Natural killer cell (primary cell): ENCODE results near the gene LMX1B. TPM values are rescaled to one million over a fixed set of nuclear protein-coding genes. Genes with fewer than 3 reads are reported as not detected.

Source experiments
- ATAC-seq, 3 donors: fragments of 150-1000 bp in 2 of 3; fragments of 200-7000 bp in 1 of 3; cut with Tn5 transposase; 1 replicate in 1 of 3; 2 replicates in 2 of 3; pipeline ENCODE4 v1.10.0; 2021; ENCODE audit warnings: mild to moderate bottlenecking in 2 of 3, moderate library complexity in 2 of 3
- DNase-seq, 2 donors: peaks; one replicate each; pipeline versions ENCODE4 v3.0.0 to v3.0.0-alpha.2; 2013 to 2021; ENCODE audit warnings: mixed read lengths in 1 of 2
- H3K27ac ChIP-seq: one replicate; pipeline ENCODE4 v1.5.1; 2013; ENCODE audit warnings: mild to moderate bottlenecking, low read length
- H3K27me3 ChIP-seq: one replicate; pipeline ENCODE4 v1.6.1; 2013; ENCODE audit warnings: low read length; ENCODE audit not compliant: control insufficient read depth, insufficient read depth
- H3K36me3 ChIP-seq: one replicate; pipeline ENCODE4 v1.6.1; 2013; ENCODE audit warnings: low read length; ENCODE audit not compliant: control insufficient read depth, insufficient read depth
- H3K4me1 ChIP-seq: one replicate; pipeline ENCODE4 v1.6.1; 2013; ENCODE audit warnings: low read length; ENCODE audit not compliant: control insufficient read depth, insufficient read depth
- H3K4me3 ChIP-seq: one replicate; pipeline ENCODE4 v1.5.1; 2013; ENCODE audit warnings: low read length
- H3K9me3 ChIP-seq: one replicate; pipeline ENCODE4 v1.6.1; 2013; ENCODE audit warnings: low read length; ENCODE audit not compliant: control insufficient read depth, insufficient read depth
- H3K27ac Mint-ChIP-seq, 2 donors: one replicate each; pipeline ENCODE4 v1.8.0; 2022; ENCODE audit warnings: mild to moderate bottlenecking in 2 of 2, mixed read lengths in 2 of 2, moderate library complexity in 1 of 2
- H3K27me3 Mint-ChIP-seq, 2 donors: one replicate each; pipeline ENCODE4 v1.8.0; 2022; ENCODE audit warnings: low read depth in 2 of 2, mixed read lengths in 2 of 2
- H3K36me3 Mint-ChIP-seq: one replicate; pipeline ENCODE4 v1.8.0; 2022; ENCODE audit warnings: mixed read lengths
- H3K4me1 Mint-ChIP-seq, 2 donors: one replicate each; pipeline ENCODE4 v1.8.0; 2022; ENCODE audit warnings: mixed read lengths in 2 of 2
- H3K4me3 Mint-ChIP-seq: one replicate; pipeline ENCODE4 v1.8.0; 2022; ENCODE audit warnings: mild to moderate bottlenecking, moderate library complexity, mixed read lengths
- H3K9me3 Mint-ChIP-seq, 2 donors: one replicate each; pipeline ENCODE4 v1.8.0; 2022; ENCODE audit warnings: mixed read lengths in 2 of 2
- CTCF ChIP-seq: fragments of 200-600 bp; IDR thresholded peaks from one replicate; pipeline ENCODE4 v1.8.0; 2022; ENCODE audit warnings: antibody characterized with exemption
- WGBS: methylation state at CpG from one replicate; pipeline ENCODE4 v1.1.7; 2013; ENCODE audit warnings: missing lambda C conversion rate; ENCODE audit not compliant: insufficient coverage; 5-methylcytosine and 5-hydroxymethylcytosine counted together
- intact Hi-C: fragments of 100-400 bp; cut with micrococcal nuclease; formaldehyde crosslinking; loops from one replicate; pipeline ENCODE4 v1.14.2; 2022
- total RNA-seq, 4 donors: library from RNA; stranded (reverse); fragments of 120-200 nt in 1 of 4; gene quantifications; one replicate each; pipeline versions ENCODE4 v1.2.3 to v1.2.4, GENCODE V29; 2013 to 2022

The LMX1B gene
- total RNA-seq, 3 donors from 2014 or later (not counting 1 experiment from before 2014, with no cell fraction given) = not detected

GRCh38 chr9:126721564-126721981 lies 107.8 kb downstream of the LMX1B start:
- no peaks in the 10 kb centered on the region for H3K36me3 Mint-ChIP-seq
- peaks cover 49% of the 10 kb centered on the region for H3K4me1 ChIP-seq
- peak overlapping the region; percentile 96 for H3K27ac ChIP-seq
- H3K4me3 ChIP-seq = no peak overlapping the region
- peaks cover 44 to 52% of the 10 kb centered on the region in 2 donors for H3K4me1 Mint-ChIP-seq
- ATAC-seq = no peak
- no peaks in the 10 kb centered on the region for H3K27me3 Mint-ChIP-seq
- H3K9me3 Mint-ChIP-seq = no peaks in the 10 kb centered on the region
- 81% methylated on average over 4 of the region's 4 CpGs for WGBS
- H3K36me3 ChIP-seq = no peaks in the 10 kb centered on the region
- peak overlapping the region; percentile 82 for H3K4me3 Mint-ChIP-seq
- DNase-seq = peak in 1 of 2 donors; percentile 50
- no peaks in the 10 kb centered on the region for H3K27me3 ChIP-seq
- no peak for TF ChIP-seq CTCF
- intact Hi-C loops = loop anchor here (5.0 kb wide), 1 partner anchor 266 kb away; no protein-coding TSS in a partner anchor
- no peaks in the 10 kb centered on the region for H3K9me3 ChIP-seq
- H3K27ac Mint-ChIP-seq = peak overlapping the region; percentile 97

- peak overlapping the region; percentile 93 for H3K4me3 Mint-ChIP-seq
- under 1% methylated on average over 45 of the region's 45 CpGs for WGBS
- intact Hi-C loops = loop anchor here (5.0 kb wide), 1 partner anchor 265 kb away; no protein-coding TSS in a partner anchor
- ATAC-seq = peak; percentile 66 to 86 (median 74)
- Histone ChIP-seq H3K36me3 (no peaks in the 10 kb centered on the region), H3K27me3 (no peaks in the 10 kb centered on the region), H3K4me3 (peak overlapping the region; percentile 72), H3K4me1 (peaks cover 49% of the 10 kb centered on the region), H3K27ac (peak overlapping the region; percentile 96), H3K9me3 (no peaks in the 10 kb centered on the region)
- DNase-seq = peak; percentile 83 to 94
- H3K36me3 Mint-ChIP-seq = no peaks in the 10 kb centered on the region
- no peaks in the 10 kb centered on the region for H3K27me3 Mint-ChIP-seq
- TF ChIP-seq CTCF = no peak
- H3K4me1 Mint-ChIP-seq = peaks cover 44 to 52% of the 10 kb centered on the region in 2 donors
- H3K27ac Mint-ChIP-seq = peak overlapping the region; percentile 97
- no peaks in the 10 kb centered on the region for H3K9me3 Mint-ChIP-seq
Observed at GRCh38 chr9:126722252-126722921, 108.7 kb downstream of the LMX1B start.

- no peaks in the 10 kb centered on the region for H3K9me3 ChIP-seq
- ATAC-seq (peak; percentile 57 to 79 (median 63)), DNase-seq (peak; percentile 66 to 91)
- no peaks in the 10 kb centered on the region for H3K36me3 ChIP-seq
- TF ChIP-seq CTCF = no peak
- H3K4me1 Mint-ChIP-seq = peaks cover 44 to 52% of the 10 kb centered on the region in 2 donors
- H3K9me3 Mint-ChIP-seq = no peaks in the 10 kb centered on the region
- intact Hi-C loops = loop anchor here (5.0 kb wide), 1 partner anchor 264 kb away; no protein-coding TSS in a partner anchor
- peak overlapping the region; percentile 72 for H3K4me3 ChIP-seq
- peak overlapping the region; percentile 97 for H3K27ac Mint-ChIP-seq
- under 1% methylated on average over 68 of the region's 68 CpGs for WGBS
- H3K27me3 Mint-ChIP-seq = no peaks in the 10 kb centered on the region
- no peaks in the 10 kb centered on the region for H3K36me3 Mint-ChIP-seq
- peak overlapping the region; percentile 96 for H3K27ac ChIP-seq
- peaks cover 49% of the 10 kb centered on the region for H3K4me1 ChIP-seq
- no peaks in the 10 kb centered on the region for H3K27me3 ChIP-seq
- peak overlapping the region; percentile 93 for H3K4me3 Mint-ChIP-seq
Observed at GRCh38 chr9:126722922-126723806, 109.4 kb downstream of the LMX1B start.
